B cell (primary cell): ENCODE measurements around the gene IGFLR1. TPM values are rescaled to one million over a fixed set of nuclear protein-coding genes. Genes with fewer than 3 reads are reported as not detected.
A peak's percentile ranks its signal among the peaks of the same experiment; 100 is the strongest.
"Not testable (repeated sequence)": the region's sequence is repeated elsewhere in the genome, so short reads cannot be mapped to it uniquely, and the experiment has no call there.

Experiments
- ATAC-seq: fragments of 200-7000 bp; cut with Tn5 transposase; one replicate; pipeline ENCODE4 v1.10.0; 2021; ENCODE audit warnings: low read depth, mild to moderate bottlenecking, moderate number of reproducible peaks, moderate library complexity
- CTCF ChIA-PET: fragments of 350-600 bp; sonication (Branson Sonifier 250); formaldehyde crosslinking; loops from one replicate; lab custom pipeline; 2021; ENCODE audit warnings: antibody characterized with exemption, inconsistent platforms; lab: Charles Lee
- POLR2A ChIA-PET: fragments of 350-600 bp; sonication (Branson Sonifier 250); formaldehyde crosslinking; loops from one replicate; lab custom pipeline; 2021; ENCODE audit warnings: antibody characterized with exemption; lab: Charles Lee
- DNase-seq: peaks from one replicate; pipeline ENCODE4 v3.0.0; 2013
- H2AFZ ChIP-seq: 2 replicates; pipeline ENCODE4 v1.6.1; 2012; ENCODE audit warnings: mild to moderate bottlenecking, low read depth, low read length; ENCODE audit not compliant: insufficient read depth, poor library complexity, severe bottlenecking
- H3K27ac ChIP-seq, 2 donors: 1 replicate in 1 of 2; 2 replicates in 1 of 2; pipeline ENCODE4 v1.5.1; 2012 to 2013; ENCODE audit warnings: low read length in 2 of 2, mild to moderate bottlenecking in 2 of 2, moderate library complexity in 1 of 2
- H3K27me3 ChIP-seq, 4 experiments: fragments of 200-600 bp in 1 of 4; sonication (generic) in 1 of 4; replicated peaks in 1 of 4; 1 replicate in 2 of 4; 2 replicates in 2 of 4; pipeline versions ENCODE4 v1.6.1 to v1.7.0; 2013 to 2016; ENCODE audit warnings: low read length in 3 of 4, mild to moderate bottlenecking in 2 of 4, mixed read lengths in 1 of 4, moderate library complexity in 1 of 4; ENCODE audit not compliant: insufficient read depth in 4 of 4, control insufficient read depth in 3 of 4; ENCODE audit errors: control extremely low read depth in 1 of 4
- H3K36me3 ChIP-seq, 2 experiments: replicated peaks in 1 of 2; 1 replicate in 1 of 2; 2 replicates in 1 of 2; pipeline versions ENCODE4 v1.6.1 to v1.7.1; 2013; ENCODE audit warnings: low read length in 1 of 2; ENCODE audit not compliant: insufficient read depth in 2 of 2, control insufficient read depth in 1 of 2; ENCODE audit errors: control extremely low read depth in 1 of 2, extremely low read depth in 1 of 2
- H3K4me1 ChIP-seq, 2 donors: fragments of 200-600 bp in 1 of 2; sonication (generic) in 1 of 2; 1 replicate in 1 of 2; 2 replicates in 1 of 2; pipeline versions ENCODE4 v1.5.1 to v1.6.1; 2013 to 2017; ENCODE audit warnings: low read length in 2 of 2; ENCODE audit not compliant: control insufficient read depth in 2 of 2, insufficient read depth in 2 of 2
- H3K4me2 ChIP-seq: replicated peaks from 2 replicates; pipeline ENCODE3; 2012; ENCODE audit warnings: mild to moderate bottlenecking, low read depth, low read length; ENCODE audit not compliant: poor library complexity, severe bottlenecking
- H3K4me3 ChIP-seq, 5 experiments: fragments of 200-600 bp in 1 of 5; sonication (generic) in 1 of 5; 1 replicate in 3 of 5; 2 replicates in 2 of 5; pipeline versions ENCODE4 v1.5.1 to v1.7.0; 2011 to 2016; ENCODE audit warnings: low read length in 4 of 5, mild to moderate bottlenecking in 4 of 5, low read depth in 2 of 5, control low read depth in 1 of 5, moderate library complexity in 1 of 5; ENCODE audit not compliant: insufficient read depth in 1 of 5; ENCODE audit errors: control extremely low read depth in 1 of 5, extremely low read depth in 1 of 5
- H3K79me2 ChIP-seq: fragments of 200-600 bp; sonication (generic); one replicate; pipeline ENCODE4 v1.6.0; 2016; ENCODE audit warnings: low read length; ENCODE audit not compliant: control insufficient read depth, insufficient read depth
- H3K9ac ChIP-seq: fragments of 200-600 bp; sonication (generic); 2 replicates; pipeline ENCODE4 v1.6.1; 2017; ENCODE audit warnings: mild to moderate bottlenecking, low read length, moderate library complexity
- H3K9me3 ChIP-seq, 3 donors: one replicate each; pipeline versions ENCODE4 v1.6.1 to v1.7.1; 2013; ENCODE audit warnings: low read length in 2 of 3; ENCODE audit not compliant: control insufficient read depth in 2 of 3, insufficient read depth in 1 of 3; ENCODE audit errors: control extremely low read depth in 1 of 3
- H4K20me1 ChIP-seq: 2 replicates; pipeline ENCODE4 v1.6.0; 2012; ENCODE audit warnings: mild to moderate bottlenecking, low read length; ENCODE audit not compliant: insufficient read depth, control insufficient read depth, poor library complexity, severe bottlenecking
- H3K27ac Mint-ChIP-seq: one replicate; pipeline ENCODE4 v1.8.0; 2021; ENCODE audit warnings: mixed read lengths
- H3K27me3 Mint-ChIP-seq: one replicate; pipeline ENCODE4 v1.8.0; 2021; ENCODE audit warnings: mixed read lengths
- H3K4me1 Mint-ChIP-seq: one replicate; pipeline ENCODE4 v1.8.0; 2021; ENCODE audit warnings: mixed read lengths
- H3K4me3 Mint-ChIP-seq: one replicate; pipeline ENCODE4 v1.8.0; 2021; ENCODE audit warnings: mixed read lengths
- H3K9me3 Mint-ChIP-seq: one replicate; pipeline ENCODE4 v1.8.0; 2022; ENCODE audit warnings: mixed read lengths; ENCODE audit not compliant: insufficient read depth
- CTCF ChIP-seq: fragments of 200-600 bp; IDR thresholded peaks from one replicate; pipeline ENCODE4 v1.8.0; 2022; ENCODE audit warnings: antibody characterized with exemption, mild to moderate bottlenecking
- EZH2 ChIP-seq: IDR thresholded peaks from 2 replicates; pipeline ENCODE4 v1.6.1; 2012; ENCODE audit warnings: borderline replicate concordance, low read depth, mild to moderate bottlenecking, moderate library complexity, low read length; ENCODE audit not compliant: insufficient read depth, poor library complexity, severe bottlenecking
- WGBS: methylation state at CpG from one replicate; pipeline ENCODE4 v1.1.5; 2013; ENCODE audit warnings: missing lambda C conversion rate; ENCODE audit not compliant: insufficient coverage; 5-methylcytosine and 5-hydroxymethylcytosine counted together
- intact Hi-C: fragments of 100-400 bp; cut with micrococcal nuclease; formaldehyde crosslinking; loops from one replicate; pipeline ENCODE4 v1.10.0; 2022
- polyA plus RNA-seq: library from polyadenylated mRNA; depleted of rRNA; stranded (reverse); fragments of >200 nt; gene quantifications from 2 replicates; pipeline ENCODE4 v1.2.3, GENCODE V29; 2012
- total RNA-seq, 2 donors: library from RNA; stranded (reverse); fragments of 120-200 nt in 1 of 2; gene quantifications; 1 replicate in 1 of 2; 2 replicates in 1 of 2; pipeline versions ENCODE4 v1.2.3 to v1.2.4, GENCODE V29; 2013 to 2022

Gene IGFLR1
- total and polyA plus RNA-seq, 2 donors (not counting 1 experiment from before 2014, with no cell fraction given): 130 to 245 TPM

DNA sequence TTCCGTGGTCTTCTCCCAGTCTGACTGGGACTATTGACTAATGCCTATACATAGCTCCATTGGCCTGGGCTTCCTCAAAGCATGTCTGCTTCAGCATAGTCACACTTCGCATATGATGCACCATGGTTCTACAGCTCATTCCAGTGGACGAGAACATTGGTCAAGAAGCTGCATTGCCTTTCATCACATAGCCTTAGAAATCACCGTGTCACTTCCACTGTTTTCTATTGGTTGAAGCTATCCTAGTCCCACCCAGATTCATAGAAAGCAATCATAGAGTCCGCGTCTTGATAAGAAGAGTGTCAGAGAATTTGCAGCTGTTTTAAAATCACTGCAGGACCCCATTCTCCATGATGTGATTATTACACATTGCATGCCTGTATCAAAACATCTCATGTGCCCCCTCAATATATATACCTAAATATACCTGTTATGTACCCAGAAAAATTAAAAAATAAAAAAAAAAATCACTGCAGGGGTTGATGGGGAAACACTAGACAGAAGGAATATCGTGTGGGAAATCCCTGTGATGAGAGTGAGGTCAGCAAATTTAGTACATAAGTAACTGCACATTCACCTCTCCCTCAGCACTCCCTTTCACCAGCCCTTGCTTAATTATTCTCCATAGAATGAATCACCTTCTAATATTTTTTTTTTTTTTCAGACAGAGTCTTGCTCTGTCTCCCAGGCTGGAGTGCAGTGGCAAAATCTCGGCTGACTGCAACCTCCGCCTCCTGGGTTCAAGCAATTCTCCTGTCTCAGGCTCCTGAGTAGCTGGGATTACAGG is 31.0 kb upstream of the IGFLR1 start:
- H3K4me3 Mint-ChIP-seq: peak overlapping the region; percentile 5
- H3K4me1 Mint-ChIP-seq: peaks cover 11% of the 10 kb centered on the region
- POLR2A ChIA-PET: no interaction called here

DNA sequence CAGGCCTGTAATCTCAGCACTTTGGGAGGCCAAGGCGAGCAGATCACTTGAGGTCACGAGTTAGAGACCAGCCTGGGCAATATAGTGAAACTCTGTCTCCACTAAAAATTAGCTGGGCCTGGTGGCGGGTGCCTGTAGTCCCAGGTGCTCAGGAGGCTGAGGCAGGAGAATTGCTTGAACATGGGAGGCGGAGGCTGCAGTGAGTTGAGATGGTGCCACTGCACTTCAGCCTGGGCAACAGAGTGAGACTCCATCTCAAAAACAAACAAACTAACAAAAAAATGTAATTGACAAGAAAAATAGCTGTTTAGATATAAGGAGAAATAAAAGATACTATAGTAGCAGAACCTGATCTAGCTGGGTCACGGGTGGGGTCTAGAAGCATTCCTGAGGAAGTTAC is 30.1 kb upstream of the IGFLR1 start:
- H3K27me3 Mint-ChIP-seq, POLR2A ChIA-PET, ATAC-seq: not testable (repeated sequence)

More for the DNA sequence above, 31.0 kb upstream of the IGFLR1 start:
- Mint-ChIP-seq H3K27me3 (no peaks in the 10 kb centered on the region), H3K27ac (no peak overlapping the region), H3K9me3 (no peaks in the 10 kb centered on the region)
- intact Hi-C loops: no loop called here
- TF ChIP-seq CTCF (no peak), EZH2 (no peak)
- Histone ChIP-seq H2AFZ (no peak overlapping the region), H3K9ac (no peak overlapping the region), H3K79me2 (peaks cover 4% of the 10 kb centered on the region), H3K9me3 (no peaks in the 10 kb centered on the region), H3K4me3 (no peak overlapping the region), H3K27me3 (no peaks in the 10 kb centered on the region), H3K4me1 (peaks cover 10 to 16% of the 10 kb centered on the region in 2 donors), H3K27ac (no peak overlapping the region), H3K36me3 (no peaks in the 10 kb centered on the region), H4K20me1 (no peaks in the 10 kb centered on the region), H3K4me2 (no peak overlapping the region)
- ATAC-seq (no peak), DNase-seq (no peak)
- WGBS: 88% methylated on average over 7 of the region's 9 CpGs
- CTCF ChIA-PET: interaction anchor here (0.6 kb wide), 1 partner anchor 141 kb away, joined by 3 read pairs; no protein-coding TSS in a partner anchor

More for the DNA sequence above, 30.1 kb upstream of the IGFLR1 start:
- H3K27ac Mint-ChIP-seq, H3K9me3 Mint-ChIP-seq, H4K20me1 ChIP-seq, H3K27ac ChIP-seq, H2AFZ ChIP-seq, H3K27me3 ChIP-seq, intact Hi-C loops, H3K4me3 Mint-ChIP-seq, H3K36me3 ChIP-seq, H3K9ac ChIP-seq, DNase-seq, H3K9me3 ChIP-seq, H3K4me3 ChIP-seq, H3K4me2 ChIP-seq, H3K79me2 ChIP-seq: not testable (repeated sequence)
- CTCF ChIA-PET: interaction anchor here (0.6 kb wide), 1 partner anchor 142 kb away, joined by 3 read pairs; no protein-coding TSS in a partner anchor
- H3K4me1 Mint-ChIP-seq: peaks cover 13% of the 10 kb centered on the region
- 100% methylated on average over 3 of the region's 5 CpGs for WGBS
- H3K4me1 ChIP-seq: peaks cover 10 to 16% of the 10 kb centered on the region in 2 donors
